GM23338 (cell line): ENCODE results near the gene PRTFDC1. TPM values are rescaled to one million over a fixed set of nuclear protein-coding genes. Genes with fewer than 3 reads are reported as not detected.

Experiments
- polyA plus RNA-seq: library from polyadenylated mRNA; unstranded; fragments of >200 nt; fragmentation: Nextera tagmentation; extraction: Ambion mirVana; gene quantifications from 2 replicates; pipeline ENCODE4 v1.2.1, GENCODE V29; 2016
- small RNA-seq: library from RNA; depleted of rRNA; stranded (forward); fragments of <200 nt; gene quantifications from one replicate; pipeline ENCODE3, GENCODE V24; 2014; ENCODE audit warnings: low replicate concordance
- total RNA-seq: library from RNA; depleted of rRNA; stranded (reverse); fragments of >200 nt; shearing (Covaris generic); gene quantifications from 2 replicates; pipeline ENCODE4 v1.2.3, GENCODE V29; 2014; rRNA removed

The PRTFDC1 gene
- total and polyA plus RNA-seq, 2 experiments from 2014 or later = 7.9 to 9.1 TPM

Small RNA genes lying within 50 kb of the gene (small RNA-seq; reads per million reads assigned to genes)
- gene AL512598.1 (not detected), gene RN7SKP241 (not detected)

Other genes starting within 250 kb of the PRTFDC1 start
- 42.0 and 44.5 TPM in 2 replicates for gene ARHGAP21, start 228.7 kb downstream of the PRTFDC1 start, total RNA-seq
- 14.5 and 15.3 TPM in 2 replicates for gene ARHGAP21, start 228.7 kb downstream of the PRTFDC1 start, polyA plus RNA-seq
- not detected in 2 replicates for gene ENKUR, start 63.6 kb upstream of the PRTFDC1 start, total RNA-seq
- gene ENKUR, start 63.6 kb upstream of the PRTFDC1 start, polyA plus RNA-seq = 0.30 and 0.44 TPM in 2 replicates
- gene THNSL1, start 64.0 kb upstream of the PRTFDC1 start, total RNA-seq = 5.8 and 7.3 TPM in 2 replicates
- gene THNSL1, start 64.0 kb upstream of the PRTFDC1 start, polyA plus RNA-seq = 2.6 TPM in 2 replicates
- 1.3 and 1.5 TPM in 2 replicates for gene GPR158, start 222.4 kb upstream of the PRTFDC1 start, total RNA-seq
- 0.07 and 0.13 TPM in 2 replicates for gene GPR158, start 222.4 kb upstream of the PRTFDC1 start, polyA plus RNA-seq